Suprapubic skin (tissue), 4 donors: ENCODE results near the gene OR4C6. TPM values are rescaled to one million over a fixed set of nuclear protein-coding genes. Genes with fewer than 3 reads are reported as not detected.

Source experiments
- DNase-seq, 2 donors: peaks; one replicate each; pipeline ENCODE4 v3.0.0-alpha.2; 2019; ENCODE audit warnings: low spot score in 2 of 2
- H3K27ac ChIP-seq: fragments of 200-600 bp; sonication (generic); one replicate; pipeline ENCODE4 v1.5.1; 2019
- H3K27me3 ChIP-seq: fragments of 200-600 bp; sonication (generic); one replicate; pipeline ENCODE4 v1.5.1; 2019
- H3K36me3 ChIP-seq: fragments of 200-600 bp; sonication (generic); one replicate; pipeline ENCODE4 v1.5.1; 2019
- H3K4me1 ChIP-seq: fragments of 200-600 bp; sonication (generic); one replicate; pipeline ENCODE4 v1.5.1; 2019
- H3K4me3 ChIP-seq: fragments of 200-600 bp; sonication (generic); one replicate; pipeline ENCODE4 v1.5.1; 2019; ENCODE audit warnings: mild to moderate bottlenecking
- H3K9me3 ChIP-seq: fragments of 200-600 bp; sonication (generic); one replicate; pipeline ENCODE4 v1.5.1; 2019
- CTCF ChIP-seq, 2 donors: fragments of 200-600 bp in 1 of 2; fragments of 450-650 bp in 1 of 2; sonication (generic) in 1 of 2; IDR thresholded peaks; one replicate each; pipeline ENCODE4 v1.5.1; 2016 to 2019; ENCODE audit warnings: antibody characterized with exemption in 2 of 2, mild to moderate bottlenecking in 1 of 2, moderate library complexity in 1 of 2
- EP300 ChIP-seq: sonication (generic); formaldehyde crosslinking; IDR thresholded peaks from one replicate; pipeline ENCODE4 v1.6.1; 2017; ENCODE audit warnings: antibody characterized with exemption
- POLR2A ChIP-seq, 2 donors: fragments of 450-650 bp; IDR thresholded peaks; one replicate each; pipeline ENCODE4 v1.6.1; 2017; ENCODE audit warnings: antibody characterized with exemption in 2 of 2, mild to moderate bottlenecking in 2 of 2, moderate library complexity in 2 of 2
- POLR2AphosphoS5 ChIP-seq, 3 donors: sonication (generic); formaldehyde crosslinking; IDR thresholded peaks; one replicate each; pipeline ENCODE4 v1.6.1; 2017; ENCODE audit warnings: antibody characterized with exemption in 3 of 3
- WGBS: methylation state at CpG from one replicate; pipeline ENCODE4 v1.1.5; 2018; 5-methylcytosine and 5-hydroxymethylcytosine counted together
- total RNA-seq, 4 donors: library from RNA; depleted of rRNA; stranded (reverse); fragments of >200 nt; gene quantifications; one replicate each; pipeline ENCODE4 v1.1.0, GENCODE V29; 2016

OR4C6 gene
- not detected for total RNA-seq

GRCh38 chr11:55661901-55662300, at the start of gene OR4C6:
TSS of gene OR4C6 (plus strand) at chr11:55662201. CDS start at chr11:55665167, 2,966 bp downstream.
- TF ChIP-seq CTCF (IDR thresholded peaks at IDR 0.05): no peak
- TF ChIP-seq POLR2A (IDR thresholded peaks at IDR 0.05): no peak
- no peak for TF ChIP-seq POLR2AphosphoS5 (IDR thresholded peaks at IDR 0.05)
- no peak for TF ChIP-seq EP300

DNA sequence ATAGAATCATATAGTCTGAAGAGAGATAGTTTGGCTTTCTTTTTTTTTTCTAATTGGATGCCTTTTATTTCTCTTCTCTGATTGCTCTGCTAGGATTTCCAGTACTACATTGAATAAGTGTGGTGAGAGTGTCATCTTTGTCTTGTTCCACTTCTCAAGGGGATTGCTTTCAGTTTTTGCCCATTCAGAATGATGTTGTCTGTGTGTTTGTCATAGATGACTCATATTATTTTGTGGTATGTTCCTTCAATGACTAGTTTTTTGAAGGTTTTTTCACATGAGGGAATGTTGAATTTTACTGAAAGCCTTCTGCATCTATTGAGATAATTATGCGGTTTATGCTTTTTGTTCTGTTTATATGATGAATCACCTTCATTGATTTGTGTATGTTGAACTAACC, 37.5 kb upstream of the OR4C6 start:
- WGBS: 85% methylated on average over 1 of the region's 1 CpG

More at GRCh38 chr11:55661901-55662300, at the start of gene OR4C6:
- 79% methylated on average over 1 of the region's 1 CpG for WGBS
- DNase-seq: no peak
- H3K36me3 ChIP-seq: no peaks in the 10 kb centered on the region
- H3K4me1 ChIP-seq: no peaks in the 10 kb centered on the region
- H3K27me3 ChIP-seq: no peaks in the 10 kb centered on the region
- no peaks in the 10 kb centered on the region for H3K9me3 ChIP-seq
- no peak within 1 kb of the TSS for H3K4me3 ChIP-seq
- H3K27ac ChIP-seq: no peak within 1 kb of the TSS

DNA sequence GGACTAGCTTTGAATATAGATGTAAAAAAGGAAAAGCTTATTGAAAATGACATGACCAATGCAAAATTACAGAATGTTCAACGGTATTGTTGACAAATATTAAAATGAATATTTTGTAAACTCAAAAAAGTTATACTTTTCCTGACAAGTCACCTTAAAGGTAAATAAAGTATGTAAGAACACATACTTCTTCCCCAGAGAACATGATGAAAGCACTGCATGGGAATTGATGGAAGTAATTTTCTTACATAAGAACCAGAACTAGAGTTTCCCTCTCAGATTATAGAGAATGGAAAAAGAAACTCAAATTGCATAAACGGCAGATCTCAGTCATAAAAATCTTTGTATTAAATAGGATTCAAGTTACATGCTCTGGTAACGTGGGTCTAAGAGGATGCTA, 27.2 kb upstream of the OR4C6 start, which contains the start of gene OR4P4:
Gene OR4P4, plus strand, starts transcription at position 301 of the 400 bp plus-strand sequence.
- no peaks in the 10 kb centered on the region for H3K4me1 ChIP-seq
- H3K4me3 ChIP-seq: no peak within 1 kb of the TSS
- 53% methylated on average over 3 of the region's 3 CpGs for WGBS
- no peak within 1 kb of the TSS for H3K27ac ChIP-seq
- no peaks in the 10 kb centered on the region for H3K9me3 ChIP-seq
- TF ChIP-seq POLR2A (IDR thresholded peaks at IDR 0.05) (no peak), EP300 (no peak), CTCF (IDR thresholded peaks at IDR 0.05) (no peak), POLR2AphosphoS5 (IDR thresholded peaks at IDR 0.05) (no peak)
- DNase-seq: no peak
- H3K36me3 ChIP-seq: no peaks in the 10 kb centered on the region
- H3K27me3 ChIP-seq: no peaks in the 10 kb centered on the region

More for the DNA sequence above, 37.5 kb upstream of the OR4C6 start:
- Histone ChIP-seq H3K4me3 (no peak overlapping the region), H3K36me3 (no peaks in the 10 kb centered on the region), H3K27me3 (no peaks in the 10 kb centered on the region), H3K27ac (no peak overlapping the region), H3K9me3 (no peaks in the 10 kb centered on the region), H3K4me1 (no peaks in the 10 kb centered on the region)
- DNase-seq: no peak
- TF ChIP-seq EP300: no peak
- TF ChIP-seq POLR2A (IDR thresholded peaks at IDR 0.05): no peak
- TF ChIP-seq POLR2AphosphoS5 (IDR thresholded peaks at IDR 0.05): no peak
- TF ChIP-seq CTCF (IDR thresholded peaks at IDR 0.05): no peak

GRCh38 chr11:55648027-55648426, 14.0 kb upstream of the OR4C6 start, which contains the start of gene OR4S2:
TSS of gene OR4S2 (plus strand) at chr11:55648327. CDS start at chr11:55650904, 2,577 bp downstream.
- 80% methylated on average over 2 of the region's 2 CpGs for WGBS
- TF ChIP-seq POLR2A (IDR thresholded peaks at IDR 0.05) (no peak), POLR2AphosphoS5 (IDR thresholded peaks at IDR 0.05) (no peak), CTCF (IDR thresholded peaks at IDR 0.05) (no peak), EP300 (no peak)

GRCh38 chr11:55652560-55652959, 9.4 kb upstream of the OR4C6 start:
- no peak for DNase-seq
- WGBS: 79% methylated on average over 1 of the region's 1 CpG
- Histone ChIP-seq H3K27me3 (no peaks in the 10 kb centered on the region), H3K9me3 (no peaks in the 10 kb centered on the region), H3K4me1 (no peaks in the 10 kb centered on the region), H3K4me3 (no peak overlapping the region), H3K27ac (no peak overlapping the region), H3K36me3 (no peaks in the 10 kb centered on the region)
- TF ChIP-seq POLR2AphosphoS5 (IDR thresholded peaks at IDR 0.05) (no peak), POLR2A (IDR thresholded peaks at IDR 0.05) (no peak)

More at GRCh38 chr11:55648027-55648426, 14.0 kb upstream of the OR4C6 start, which contains the start of gene OR4S2:
- Histone ChIP-seq H3K9me3 (no peaks in the 10 kb centered on the region), H3K36me3 (no peaks in the 10 kb centered on the region), H3K4me1 (no peaks in the 10 kb centered on the region), H3K27me3 (no peaks in the 10 kb centered on the region), H3K27ac (no peak within 1 kb of the TSS), H3K4me3 (no peak within 1 kb of the TSS)
- no peak for DNase-seq

- H3K27me3 ChIP-seq: no peaks in the 10 kb centered on the region
- H3K9me3 ChIP-seq: no peaks in the 10 kb centered on the region
- TF ChIP-seq POLR2A (IDR thresholded peaks at IDR 0.05) (no peak), POLR2AphosphoS5 (IDR thresholded peaks at IDR 0.05) (no peak), CTCF (IDR thresholded peaks at IDR 0.05) (no peak), EP300 (no peak)
- no peaks in the 10 kb centered on the region for H3K4me1 ChIP-seq
- H3K36me3 ChIP-seq: no peaks in the 10 kb centered on the region
- no peak overlapping the region for H3K27ac ChIP-seq
- no peak for DNase-seq
- no peak overlapping the region for H3K4me3 ChIP-seq
Observed at GRCh38 chr11:55655096-55655495, 6.9 kb upstream of the OR4C6 start.
